Kidney (tissue), 14 donors: ENCODE measurements around the gene TFB1M. TPM values are rescaled to one million over a fixed set of nuclear protein-coding genes. Genes with fewer than 3 reads are reported as not detected.

ENCODE experiments used
- DNase-seq, 5 donors: peaks; one replicate each; pipeline ENCODE4 v3.0.0-alpha.2; 2013 to 2020
- FAIRE-seq: peaks from 2 replicates; lab custom pipeline; 2012; peaks lifted over from hg19 to GRCh38; lab: Jason Lieb, UNC
- H3K27ac ChIP-seq, 2 donors: one replicate each; pipeline ENCODE4 v1.7.0; 2013; ENCODE audit warnings: low read depth in 2 of 2, low read length in 2 of 2, inconsistent platforms in 1 of 2
- H3K27me3 ChIP-seq: one replicate; pipeline ENCODE4 v1.7.1; 2013; ENCODE audit warnings: low read length, inconsistent platforms; ENCODE audit not compliant: control insufficient read depth, insufficient read depth
- H3K36me3 ChIP-seq, 3 donors: one replicate each; pipeline versions ENCODE4 v1.7.0 to v1.7.1; 2013; ENCODE audit warnings: low read length in 3 of 3, control low read depth in 1 of 3, inconsistent platforms in 1 of 3; ENCODE audit not compliant: insufficient read depth in 3 of 3, control insufficient read depth in 2 of 3
- H3K4me1 ChIP-seq, 3 donors: one replicate each; pipeline versions ENCODE4 v1.7.0 to v1.7.1; 2013; ENCODE audit warnings: low read length in 3 of 3, inconsistent platforms in 1 of 3, low read depth in 1 of 3; ENCODE audit not compliant: control insufficient read depth in 2 of 3, insufficient read depth in 2 of 3
- H3K4me3 ChIP-seq, 3 donors: one replicate each; pipeline versions ENCODE4 v1.7.0 to v1.8.1; 2013; ENCODE audit warnings: low read length in 3 of 3, control low read depth in 1 of 3, inconsistent platforms in 1 of 3
- H3K9ac ChIP-seq, 3 donors: one replicate each; pipeline versions ENCODE4 v1.7.0 to v1.7.1; 2013; ENCODE audit warnings: low read length in 3 of 3, control low read depth in 1 of 3, inconsistent platforms in 1 of 3
- H3K9me3 ChIP-seq, 3 donors: one replicate each; pipeline versions ENCODE4 v1.7.0 to v1.7.1; 2013; ENCODE audit warnings: low read length in 3 of 3, control low read depth in 1 of 3, inconsistent platforms in 1 of 3; ENCODE audit not compliant: control insufficient read depth in 2 of 3, insufficient read depth in 1 of 3
- intact Hi-C: fragments of 100-400 bp; cut with DNase I; formaldehyde crosslinking; loops from one replicate; pipeline ENCODE4 v1.11.1; 2022
- polyA plus RNA-seq: library from polyadenylated mRNA; stranded (reverse); fragments of 350-450 nt; fragmentation: Illumina TruSeq; extraction: RNeasy Lipid Tissue Mini Kit (QIAGEN cat#74804); gene quantifications from one replicate; pipeline ENCODE4 v1.2.3, GENCODE V29; 2014; ENCODE audit warnings: low read depth, low replicate concordance; ENCODE audit not compliant: insufficient read depth
- total RNA-seq: library from RNA; stranded (reverse); fragmentation: NEBNext Ultra II Directional; extraction: Animal tissue kit (Norgen Biotek cat#: 25700); gene quantifications from one replicate; pipeline ENCODE4 v1.2.1, GENCODE V29; 2021
- TF ChIP-seq, protein P1 (sequence below): IDR thresholded peaks from 3 replicates; pipeline ENCODE4 v1.5.1; 2012; ENCODE audit warnings: mild to moderate bottlenecking, moderate library complexity, borderline replicate concordance; ENCODE audit not compliant: insufficient read depth; ENCODE audit errors: extremely low read depth
- donor health status: control.
- donor health status: control.
- donor health status: control.
- donor health status: control.
- donor health status: control.
- donor health status: DM: yes; HTN: yes; CAD: no.
- donor health status: Normal renal cell carcinoma (clear cell type).

TFB1M gene
- total and polyA plus RNA-seq, 2 donors from 2014 or later = 16.3 to 28.1 TPM

DNA sequence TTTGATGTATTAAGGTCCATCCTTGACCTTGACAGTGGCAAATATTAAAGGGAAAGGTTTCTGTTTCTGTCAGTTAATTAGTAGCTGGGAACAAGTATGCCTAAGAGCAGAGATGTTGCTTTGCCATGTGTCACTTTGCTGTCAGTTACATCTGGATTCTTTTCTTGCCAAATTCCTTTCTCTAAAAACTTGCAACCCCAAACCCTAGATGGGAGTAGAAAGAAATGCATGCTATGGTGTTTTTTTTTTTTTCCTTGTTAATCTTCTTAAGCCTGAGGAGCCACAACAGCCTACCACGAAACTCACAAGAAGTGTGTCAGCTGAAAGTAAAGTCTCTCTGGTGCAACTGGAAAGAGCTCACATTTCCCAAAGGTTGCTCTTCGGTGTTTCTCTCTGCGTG lies 68.5 kb downstream of the TFB1M start:
- no peak for FAIRE-seq
- Histone ChIP-seq H3K9ac (no peak overlapping the region), H3K9me3 (no peaks in the 10 kb centered on the region), H3K36me3 (no peaks in the 10 kb centered on the region), H3K27me3 (no peaks in the 10 kb centered on the region), H3K4me3 (no peak overlapping the region), H3K4me1 (peaks cover 0 to 2% (median 0%) of the 10 kb centered on the region in 3 donors), H3K27ac (no peak overlapping the region)
- TF ChIP-seq, protein P1, sequence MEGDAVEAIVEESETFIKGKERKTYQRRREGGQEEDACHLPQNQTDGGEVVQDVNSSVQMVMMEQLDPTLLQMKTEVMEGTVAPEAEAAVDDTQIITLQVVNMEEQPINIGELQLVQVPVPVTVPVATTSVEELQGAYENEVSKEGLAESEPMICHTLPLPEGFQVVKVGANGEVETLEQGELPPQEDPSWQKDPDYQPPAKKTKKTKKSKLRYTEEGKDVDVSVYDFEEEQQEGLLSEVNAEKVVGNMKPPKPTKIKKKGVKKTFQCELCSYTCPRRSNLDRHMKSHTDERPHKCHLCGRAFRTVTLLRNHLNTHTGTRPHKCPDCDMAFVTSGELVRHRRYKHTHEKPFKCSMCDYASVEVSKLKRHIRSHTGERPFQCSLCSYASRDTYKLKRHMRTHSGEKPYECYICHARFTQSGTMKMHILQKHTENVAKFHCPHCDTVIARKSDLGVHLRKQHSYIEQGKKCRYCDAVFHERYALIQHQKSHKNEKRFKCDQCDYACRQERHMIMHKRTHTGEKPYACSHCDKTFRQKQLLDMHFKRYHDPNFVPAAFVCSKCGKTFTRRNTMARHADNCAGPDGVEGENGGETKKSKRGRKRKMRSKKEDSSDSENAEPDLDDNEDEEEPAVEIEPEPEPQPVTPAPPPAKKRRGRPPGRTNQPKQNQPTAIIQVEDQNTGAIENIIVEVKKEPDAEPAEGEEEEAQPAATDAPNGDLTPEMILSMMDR = no peak
- no peak for DNase-seq
- intact Hi-C loops = loop anchor here (5.0 kb wide), 1 partner anchor 69 kb away; no protein-coding TSS in a partner anchor

DNA sequence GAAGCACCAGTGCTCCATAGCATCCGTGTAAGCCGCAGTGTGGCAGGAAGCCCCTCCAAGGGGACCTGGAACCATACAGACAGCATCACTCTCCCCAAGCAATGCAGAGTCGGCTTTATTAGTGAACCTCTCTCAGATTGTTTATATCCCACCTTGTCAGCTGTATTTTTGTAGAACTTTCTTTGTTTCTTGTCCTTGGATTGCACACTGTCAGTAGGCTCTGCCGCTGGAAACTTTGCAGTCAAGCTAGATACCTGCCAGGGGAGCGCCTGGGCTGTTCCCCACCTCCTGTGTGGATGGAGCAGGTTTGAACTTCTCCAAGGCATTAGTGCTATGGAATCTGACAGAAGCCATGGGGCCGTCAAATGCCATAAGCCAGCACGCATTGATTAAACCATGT lies 69.1 kb downstream of the TFB1M start:
- intact Hi-C loops = loop anchor here (5.0 kb wide), 1 partner anchor 68 kb away; no protein-coding TSS in a partner anchor
- no peaks in the 10 kb centered on the region for H3K9me3 ChIP-seq
- H3K27ac ChIP-seq = no peak overlapping the region
- no peak overlapping the region for H3K4me3 ChIP-seq
- no peaks in the 10 kb centered on the region for H3K36me3 ChIP-seq
- FAIRE-seq = no peak
- H3K27me3 ChIP-seq = no peaks in the 10 kb centered on the region
- H3K4me1 ChIP-seq = peaks cover 0 to 2% (median 0%) of the 10 kb centered on the region in 3 donors
- DNase-seq = no peak
- no peak overlapping the region for H3K9ac ChIP-seq
- TF ChIP-seq, protein P1 = no peak

DNA sequence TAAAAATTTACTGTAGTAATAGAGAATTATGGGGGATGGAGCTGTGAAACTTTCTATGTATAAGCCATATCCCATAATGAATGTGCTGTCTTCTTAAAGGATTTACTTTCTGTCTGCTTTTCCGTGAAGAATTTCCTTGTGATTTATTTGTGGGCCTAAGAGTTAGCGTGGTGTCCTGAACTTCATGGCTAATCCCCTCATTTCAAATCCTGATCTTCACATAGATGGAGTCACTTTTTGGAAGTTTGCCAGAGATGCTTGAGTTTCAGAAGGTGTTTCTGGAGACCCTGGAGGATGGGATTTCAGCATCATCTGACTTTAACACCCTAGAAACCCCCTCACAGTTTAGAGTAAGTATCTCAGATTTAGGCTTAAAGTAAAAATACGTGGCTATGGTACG lies 69.8 kb downstream of the TFB1M start:
- H3K4me3 ChIP-seq = no peak overlapping the region
- no peaks in the 10 kb centered on the region for H3K9me3 ChIP-seq
- H3K4me1 ChIP-seq = peaks cover 0 to 2% (median 0%) of the 10 kb centered on the region in 3 donors
- intact Hi-C loops = no loop called here
- H3K36me3 ChIP-seq = no peaks in the 10 kb centered on the region
- TF ChIP-seq, protein P1 = no peak
- H3K27me3 ChIP-seq = no peaks in the 10 kb centered on the region
- DNase-seq (no peak), FAIRE-seq (no peak)
- no peak overlapping the region for H3K27ac ChIP-seq
- no peak overlapping the region for H3K9ac ChIP-seq

DNA sequence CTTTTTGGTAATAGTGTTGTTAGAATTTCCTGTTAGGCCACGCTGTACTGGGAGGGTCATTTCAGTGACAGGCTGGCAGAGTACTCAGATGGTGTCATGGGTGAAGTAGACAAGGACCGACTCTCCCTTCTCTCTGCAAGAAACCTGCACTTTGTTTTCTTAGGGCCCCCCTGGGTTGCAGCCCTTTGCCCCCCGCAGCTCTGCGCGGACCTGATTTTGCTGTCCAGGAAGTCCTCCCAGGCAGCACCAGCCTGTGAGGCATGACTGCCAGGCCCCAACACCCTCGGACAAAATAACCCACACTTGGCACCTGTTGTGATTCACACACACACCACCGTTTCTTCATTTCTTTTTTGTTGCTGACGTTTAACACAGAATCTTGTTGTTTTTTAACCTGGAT lies 72.3 kb downstream of the TFB1M start:
- Histone ChIP-seq H3K27ac (no peak overlapping the region), H3K36me3 (no peaks in the 10 kb centered on the region), H3K27me3 (no peaks in the 10 kb centered on the region), H3K4me3 (no peak overlapping the region), H3K9ac (no peak overlapping the region), H3K4me1 (peaks cover 0 to 2% (median 0%) of the 10 kb centered on the region in 3 donors), H3K9me3 (peaks cover 0 to 5% (median 0%) of the 10 kb centered on the region in 3 donors)
- no peak for FAIRE-seq
- no peak for DNase-seq
- intact Hi-C loops = no loop called here
- TF ChIP-seq, protein P1 = no peak
